ENCODE measurements around the gene SPRYD3.
A peak's percentile ranks its signal among the peaks of the same experiment; 100 is the strongest.

Gene SPRYD3

DNA sequence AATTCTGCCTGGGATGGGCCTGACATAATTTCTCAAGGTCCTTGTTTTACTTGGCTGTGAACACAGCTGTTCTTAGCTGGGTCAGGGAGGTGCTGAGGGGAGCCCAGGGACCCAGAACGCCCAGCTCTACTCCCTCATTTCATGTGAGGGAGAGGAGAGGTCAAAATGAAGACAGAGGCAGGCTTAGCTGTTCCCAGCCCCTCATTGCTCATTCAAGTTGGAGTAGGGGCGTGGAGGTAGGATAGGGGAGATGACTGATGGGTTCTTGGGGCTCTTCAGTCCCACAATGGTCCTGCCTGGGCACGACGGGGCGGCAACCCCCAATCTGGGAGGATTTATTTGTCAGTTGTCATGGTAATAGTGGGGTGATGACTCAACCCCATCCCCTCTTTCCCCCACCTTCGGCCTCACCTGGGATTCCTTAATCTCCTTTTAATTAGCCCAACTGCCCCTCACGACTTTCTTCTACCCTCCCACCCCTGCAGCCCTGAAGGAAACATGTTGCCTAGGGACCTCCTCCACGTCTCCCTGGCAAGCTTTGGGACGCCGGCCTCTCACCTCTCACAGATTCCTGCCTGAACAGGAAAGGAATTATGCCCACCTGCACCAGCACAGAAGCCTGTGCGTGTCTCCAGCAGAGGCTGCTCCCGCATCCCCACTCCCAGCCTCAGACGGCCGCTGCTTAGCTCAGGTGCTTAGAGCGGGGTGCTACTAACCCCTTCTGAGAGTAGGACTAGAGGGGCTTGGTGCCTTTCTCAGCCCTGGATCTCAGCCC is 10.2 kb downstream of the SPRYD3 start:
- H3K4me3 ChIP-seq (ENCODE audit: low read depth, low read length): no peak overlapping the region
- DNase-seq (ENCODE audit: low read depth): no peak
- TF ChIP-seq, protein P1, sequence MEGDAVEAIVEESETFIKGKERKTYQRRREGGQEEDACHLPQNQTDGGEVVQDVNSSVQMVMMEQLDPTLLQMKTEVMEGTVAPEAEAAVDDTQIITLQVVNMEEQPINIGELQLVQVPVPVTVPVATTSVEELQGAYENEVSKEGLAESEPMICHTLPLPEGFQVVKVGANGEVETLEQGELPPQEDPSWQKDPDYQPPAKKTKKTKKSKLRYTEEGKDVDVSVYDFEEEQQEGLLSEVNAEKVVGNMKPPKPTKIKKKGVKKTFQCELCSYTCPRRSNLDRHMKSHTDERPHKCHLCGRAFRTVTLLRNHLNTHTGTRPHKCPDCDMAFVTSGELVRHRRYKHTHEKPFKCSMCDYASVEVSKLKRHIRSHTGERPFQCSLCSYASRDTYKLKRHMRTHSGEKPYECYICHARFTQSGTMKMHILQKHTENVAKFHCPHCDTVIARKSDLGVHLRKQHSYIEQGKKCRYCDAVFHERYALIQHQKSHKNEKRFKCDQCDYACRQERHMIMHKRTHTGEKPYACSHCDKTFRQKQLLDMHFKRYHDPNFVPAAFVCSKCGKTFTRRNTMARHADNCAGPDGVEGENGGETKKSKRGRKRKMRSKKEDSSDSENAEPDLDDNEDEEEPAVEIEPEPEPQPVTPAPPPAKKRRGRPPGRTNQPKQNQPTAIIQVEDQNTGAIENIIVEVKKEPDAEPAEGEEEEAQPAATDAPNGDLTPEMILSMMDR (IDR thresholded peaks at IDR 0.05; ENCODE audit: control insufficient read depth, extremely low read depth, insufficient read depth): no peak

DNA sequence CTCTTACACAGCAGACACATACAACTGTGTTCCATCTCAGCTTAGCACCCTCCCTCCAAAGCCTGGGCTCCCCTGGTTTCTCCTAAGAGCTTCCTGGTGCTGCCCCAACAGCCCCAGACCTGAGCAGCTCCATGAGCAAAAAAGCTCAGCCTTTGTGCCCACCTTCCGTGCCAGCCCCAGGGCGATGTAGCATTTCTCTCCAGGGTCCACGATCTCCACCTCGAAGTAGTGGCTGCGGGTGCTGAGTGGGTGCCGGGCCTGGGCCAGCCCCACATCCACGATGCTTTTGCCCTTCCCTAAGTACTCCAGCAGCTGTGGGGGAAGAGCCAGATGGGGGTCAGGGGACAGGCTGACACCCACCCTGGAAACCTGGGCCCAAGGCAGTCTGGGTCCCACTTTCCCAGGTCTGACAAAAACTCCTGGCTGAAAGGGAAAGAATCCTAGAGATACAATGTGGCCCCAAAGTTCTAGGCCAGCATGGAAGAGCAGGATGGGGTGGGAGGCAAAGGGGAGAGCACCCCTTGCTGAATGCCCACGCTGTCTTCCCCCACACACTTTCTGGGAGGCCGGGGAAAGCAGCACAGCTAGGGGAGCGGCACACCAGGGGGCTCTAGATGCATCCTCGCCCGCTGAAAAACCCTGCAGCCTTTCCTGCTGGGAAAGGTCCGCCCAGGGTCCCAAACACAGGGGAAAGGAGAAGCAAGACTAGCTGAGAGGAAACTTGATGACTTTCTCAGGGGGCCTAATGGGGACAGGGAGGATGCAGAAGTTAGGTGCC is 11.0 kb downstream of the SPRYD3 start:
- TF ChIP-seq, protein P1 (IDR thresholded peaks at IDR 0.05; ENCODE audit: control insufficient read depth, extremely low read depth, insufficient read depth): no peak
- DNase-seq (ENCODE audit: low read depth): no peak
- no peak overlapping the region for H3K4me3 ChIP-seq (ENCODE audit: low read depth, low read length)

DNA sequence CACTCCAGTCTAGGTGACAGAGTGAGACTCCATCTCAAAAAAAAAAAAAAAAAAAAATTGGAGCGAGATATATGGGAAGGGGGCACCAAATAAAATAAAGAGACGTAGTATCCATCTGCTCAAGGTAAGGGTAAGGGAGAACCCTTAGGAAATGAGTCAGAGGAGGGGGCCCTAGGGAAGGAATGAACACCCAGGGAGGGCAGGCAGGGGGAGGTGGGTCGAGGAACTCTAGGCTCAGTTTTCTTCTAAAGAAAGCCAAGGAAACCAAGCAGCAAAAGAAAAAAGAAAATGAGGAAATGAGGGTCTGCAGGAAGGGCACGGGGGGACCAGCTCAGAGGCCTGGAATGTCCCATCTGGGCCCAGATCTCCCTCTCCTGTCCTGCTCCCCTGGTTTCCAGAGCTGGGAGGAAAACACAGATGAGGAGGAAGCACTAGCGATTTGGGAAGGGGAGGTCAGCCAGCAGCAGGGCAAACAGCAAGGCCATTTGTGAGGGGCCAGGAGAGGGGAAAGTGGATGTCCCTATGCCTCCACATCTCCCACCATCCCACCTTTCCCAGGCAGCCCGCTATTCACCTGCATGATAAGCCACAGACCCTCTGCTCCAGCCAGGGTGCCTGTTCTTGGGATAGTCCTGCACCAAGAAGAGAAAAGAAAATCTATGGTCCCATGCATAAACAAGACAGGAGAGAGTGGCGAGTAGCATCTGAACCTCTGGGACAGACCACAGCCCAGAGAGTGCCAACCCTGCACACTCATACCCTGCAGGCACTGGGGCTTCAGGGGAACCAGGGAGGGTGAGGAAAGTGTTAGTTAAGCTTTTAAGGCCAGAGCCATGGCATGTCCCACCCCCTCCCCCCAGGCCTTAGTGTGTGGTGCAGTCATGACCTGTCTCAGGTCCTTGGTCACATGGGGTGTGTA is 11.9 kb downstream of the SPRYD3 start:
- no peak overlapping the region for H3K4me3 ChIP-seq (ENCODE audit: low read depth, low read length)
- DNase-seq (ENCODE audit: low read depth): no peak
- TF ChIP-seq, protein P1 (IDR thresholded peaks at IDR 0.05; ENCODE audit: control insufficient read depth, extremely low read depth, insufficient read depth): no peak

DNA sequence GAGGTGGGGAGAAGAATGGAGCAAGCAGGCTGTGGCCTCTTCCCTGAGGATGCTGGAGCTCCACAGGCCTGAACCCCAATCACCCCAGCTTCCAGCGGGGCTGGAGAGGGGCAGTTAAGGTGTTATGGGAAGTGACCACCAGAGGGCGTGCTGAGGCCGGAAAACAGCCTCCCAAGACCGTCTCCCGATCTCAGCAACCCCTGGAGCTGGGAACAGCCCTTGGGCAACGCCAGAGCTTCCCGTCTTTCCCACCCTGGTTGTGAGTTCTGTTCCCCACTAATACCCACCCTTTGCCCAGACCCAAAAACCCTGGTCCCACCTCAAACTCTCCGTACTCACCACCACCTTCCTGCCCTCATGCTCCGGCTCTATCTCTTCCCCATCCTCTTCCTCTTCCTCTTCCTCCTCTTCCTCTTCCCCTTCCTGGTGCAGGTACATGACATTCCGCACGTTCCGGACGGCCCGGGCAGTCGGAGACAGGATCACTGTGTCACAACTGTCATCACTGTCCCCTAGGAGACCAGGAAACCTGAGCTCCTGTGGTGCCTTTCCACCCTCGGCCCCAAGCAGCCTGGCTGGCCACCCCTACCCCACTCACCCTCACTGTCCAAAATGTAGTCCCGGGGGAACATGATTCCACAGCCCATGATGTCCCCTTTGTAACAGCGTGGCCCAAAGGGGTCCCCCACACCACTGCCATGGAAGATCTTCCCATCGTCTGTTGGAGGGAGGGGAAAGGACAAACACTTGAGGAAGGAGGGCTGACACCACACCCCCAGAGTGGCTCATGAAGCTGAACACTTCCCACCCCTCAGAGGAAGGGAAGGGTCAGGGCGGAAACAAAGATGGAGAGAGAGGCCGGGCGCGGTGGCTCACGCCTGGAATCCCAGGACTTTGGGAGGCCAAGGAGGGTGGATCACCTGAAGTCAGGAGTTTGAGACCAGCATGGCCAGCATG is 12.9 kb downstream of the SPRYD3 start:
- no peak overlapping the region for H3K4me3 ChIP-seq (ENCODE audit: low read depth, low read length)
- TF ChIP-seq, protein P1 (IDR thresholded peaks at IDR 0.05; ENCODE audit: control insufficient read depth, extremely low read depth, insufficient read depth): peak; percentile 86
- no peak for DNase-seq (ENCODE audit: low read depth)

DNA sequence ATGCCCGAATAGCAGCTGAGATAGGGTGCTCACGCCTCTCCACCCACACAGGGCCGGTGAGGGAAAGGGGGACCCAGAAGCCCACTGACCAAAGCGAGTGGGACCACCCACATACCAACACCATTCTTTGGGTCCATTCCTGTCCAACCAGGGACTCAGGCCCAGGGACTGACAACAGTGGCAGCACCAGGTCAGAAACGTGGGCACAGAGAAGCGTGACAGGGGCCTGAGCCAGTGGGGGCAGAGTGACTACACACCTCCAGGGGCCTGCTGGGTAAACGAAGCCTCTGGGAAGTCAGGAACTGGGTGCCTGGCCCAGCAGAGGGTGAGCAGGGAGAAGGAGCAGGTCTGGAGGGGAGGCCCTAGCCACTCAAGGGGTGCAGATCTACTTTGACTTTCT is 13.7 kb downstream of the SPRYD3 start:
- H3K4me3 ChIP-seq (ENCODE audit: low read depth, low read length): no peak overlapping the region
- DNase-seq (ENCODE audit: low read depth): no peak
- TF ChIP-seq, protein P1 (IDR thresholded peaks at IDR 0.05; ENCODE audit: control insufficient read depth, extremely low read depth, insufficient read depth): no peak
